ENCODE measurements around the gene FCER1G. TPM values are rescaled to one million over a fixed set of nuclear protein-coding genes. Genes with fewer than 3 reads are reported as not detected.

Gene FCER1G
- total RNA-seq, 2 experiments from 2014 or later = 0.99 to 2.0 TPM

DNA sequence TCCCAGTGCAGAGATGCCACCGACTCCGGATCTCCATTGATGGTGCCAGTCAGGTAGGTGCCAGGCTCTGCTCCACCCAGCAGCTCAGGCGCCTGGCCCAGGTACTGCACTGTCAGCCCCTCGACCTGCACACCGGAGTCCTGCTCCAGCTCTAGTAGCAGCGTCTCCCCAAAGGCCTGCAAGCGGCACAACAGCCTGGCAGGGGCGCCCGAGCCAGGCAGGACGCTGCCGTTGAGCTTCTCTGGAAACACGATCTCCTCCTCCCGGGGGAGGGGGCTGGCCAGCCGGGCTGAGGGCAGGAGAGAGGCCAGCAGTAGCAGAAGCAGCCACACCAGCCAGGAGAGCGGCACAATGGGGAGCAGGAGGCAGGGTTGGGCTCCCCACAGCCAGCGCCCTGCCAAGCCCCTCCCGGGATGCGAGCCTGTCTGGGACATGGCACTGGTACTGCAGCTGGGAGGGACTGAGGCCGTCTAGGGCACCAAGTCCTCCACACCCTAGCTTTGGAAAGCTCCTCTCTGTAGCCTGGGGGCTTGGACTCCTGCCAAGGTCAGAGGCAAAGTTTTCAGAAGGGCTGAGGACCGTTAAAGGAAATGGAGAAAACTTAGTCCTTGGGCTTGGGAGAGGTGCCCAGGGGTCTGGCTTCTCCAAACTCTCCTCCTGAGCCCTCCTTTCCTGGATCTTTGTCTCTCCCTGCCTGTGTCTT is 16.8 kb upstream of the FCER1G start:
- Mint-ChIP-seq H3K36me3 (peaks cover 2% of the 10 kb centered on the region), H3K4me1 (ENCODE audit: low read depth) (peaks cover 40% of the 10 kb centered on the region), H3K27me3 (no peaks in the 10 kb centered on the region), H3K4me3 (no peak overlapping the region), H3K27ac (peak overlapping the region; percentile 4), H3K9me3 (no peaks in the 10 kb centered on the region)
- POLR2A ChIA-PET = no interaction called here
- no peak for DNase-seq
- intact Hi-C loops (cut with micrococcal nuclease) = no loop called here
- CTCF ChIA-PET = interaction anchor here (1.8 to 2.8 kb wide), 2 partner anchors 17 to 28 kb away, joined by 6 to 16 read pairs; partner anchors contain the start of gene TOMM40L

GRCh38 chr1:161198897-161199431 is 16.1 kb upstream of the FCER1G start, which contains the start of gene ADAMTS4:
Gene ADAMTS4, minus strand, starts transcription at chr1:161199054. Its CDS starts 427 bp downstream, at chr1:161198627.
- ChIA-PET POLR2A (no interaction called here), CTCF (interaction anchor here (1.0 to 2.8 kb wide), 3 partner anchors 13 to 27 kb away, joined by 3 to 16 read pairs (median 6); partner anchors contain the start of gene TOMM40L)
- Mint-ChIP-seq H3K27ac (peak within 1 kb of the TSS; percentile 87), H3K9me3 (no peaks in the 10 kb centered on the region), H3K4me3 (no peak within 1 kb of the TSS), H3K27me3 (no peaks in the 10 kb centered on the region), H3K4me1 (ENCODE audit: low read depth) (peaks cover 46% of the 10 kb centered on the region), H3K36me3 (peaks cover 5% of the 10 kb centered on the region)
- DNase-seq = no peak
- intact Hi-C loops (cut with micrococcal nuclease) = no loop called here

GRCh38 chr1:161199506-161200139 is 15.5 kb upstream of the FCER1G start:
- no peak overlapping the region for H3K4me3 Mint-ChIP-seq
- H3K4me1 Mint-ChIP-seq (ENCODE audit: low read depth) = peaks cover 51% of the 10 kb centered on the region
- peak overlapping the region; percentile 87 for H3K27ac Mint-ChIP-seq
- peaks cover 11% of the 10 kb centered on the region for H3K36me3 Mint-ChIP-seq
- intact Hi-C loops (cut with micrococcal nuclease) = loop anchor here (5.0 kb wide), 1 partner anchor 188 kb away; no protein-coding TSS in a partner anchor
- no peak for DNase-seq
- no peaks in the 10 kb centered on the region for H3K27me3 Mint-ChIP-seq
- no peaks in the 10 kb centered on the region for H3K9me3 Mint-ChIP-seq
- ChIA-PET CTCF (interaction anchor here (1.0 to 2.8 kb wide), 3 partner anchors 14 to 27 kb away, joined by 3 to 16 read pairs (median 6); partner anchors contain the start of gene TOMM40L), POLR2A (no interaction called here)

DNA sequence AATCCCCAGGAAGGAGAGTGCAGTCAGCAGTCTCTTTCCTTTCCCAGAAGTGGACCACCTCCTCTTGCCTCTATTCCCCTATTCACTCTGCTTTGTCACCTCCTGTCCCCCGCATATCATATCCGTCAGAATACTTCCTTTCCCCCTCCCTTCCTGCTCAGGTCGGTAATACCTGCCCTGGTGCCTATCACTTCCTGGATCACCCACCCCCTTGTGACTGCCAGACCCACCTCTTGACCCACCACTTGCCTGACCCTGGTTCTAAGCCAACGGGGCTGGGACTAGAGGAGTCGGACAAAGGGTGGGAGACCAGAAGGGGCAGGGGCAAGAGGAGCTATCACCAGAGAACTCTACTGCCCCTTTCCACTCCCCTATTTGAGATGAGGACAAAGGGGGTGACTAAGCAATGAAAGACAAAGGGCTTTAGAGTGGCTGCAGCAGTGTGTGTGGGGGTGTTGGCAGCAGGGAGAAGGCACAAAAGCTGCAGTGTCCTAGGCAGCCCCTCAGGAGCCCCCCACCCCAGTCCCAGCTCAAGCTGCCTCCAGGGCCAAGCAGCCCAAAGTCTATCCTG is 14.6 kb upstream of the FCER1G start:
- peaks cover 14% of the 10 kb centered on the region for H3K36me3 Mint-ChIP-seq
- H3K9me3 Mint-ChIP-seq = no peaks in the 10 kb centered on the region
- H3K27ac Mint-ChIP-seq = peak overlapping the region; percentile 87
- intact Hi-C loops (cut with micrococcal nuclease) = loop anchor here (5.0 kb wide), 1 partner anchor 187 kb away; no protein-coding TSS in a partner anchor
- H3K4me3 Mint-ChIP-seq = peak overlapping the region; percentile 13
- peaks cover 52% of the 10 kb centered on the region for H3K4me1 Mint-ChIP-seq (ENCODE audit: low read depth)
- CTCF ChIA-PET = interaction anchor here (3.4 to 7.6 kb wide), 3 partner anchors 8 to 182 kb away, joined by 22 to 103 read pairs (median 68); partner anchors contain the start of gene TOMM40L
- peak; percentile 40 for DNase-seq
- H3K27me3 Mint-ChIP-seq = no peaks in the 10 kb centered on the region
- POLR2A ChIA-PET = interaction anchor here (1.0 to 3.3 kb wide), 4 partner anchors 25 to 155 kb away, joined by 3 to 11 read pairs (median 3); partner anchors contain the start of genes PPOX, TOMM40L and USF1

- Mint-ChIP-seq H3K4me1 (ENCODE audit: low read depth) (peaks cover 55% of the 10 kb centered on the region), H3K9me3 (no peaks in the 10 kb centered on the region), H3K27me3 (no peaks in the 10 kb centered on the region), H3K27ac (peak overlapping the region; percentile 87), H3K4me3 (peak overlapping the region; percentile 88), H3K36me3 (peaks cover 16% of the 10 kb centered on the region)
- ChIA-PET POLR2A (interaction anchor here (0.6 to 3.3 kb wide), 17 partner anchors 9 to 486 kb away, joined by 3 to 20 read pairs (median 3); partner anchors contain the start of genes PPOX, TOMM40L and USF1), CTCF (interaction anchor here (0.7 to 7.6 kb wide), 11 partner anchors 8 to 182 kb away, joined by 3 to 103 read pairs (median 6); partner anchors contain the start of genes PPOX, SDHC and TOMM40L)
- no peak for DNase-seq
- intact Hi-C loops (cut with micrococcal nuclease) = loop anchor here (5.0 kb wide), 1 partner anchor 186 kb away; no protein-coding TSS in a partner anchor
These were observed 13.9 kb upstream of the FCER1G start for GRCh38 chr1:161200992-161201835.

DNA sequence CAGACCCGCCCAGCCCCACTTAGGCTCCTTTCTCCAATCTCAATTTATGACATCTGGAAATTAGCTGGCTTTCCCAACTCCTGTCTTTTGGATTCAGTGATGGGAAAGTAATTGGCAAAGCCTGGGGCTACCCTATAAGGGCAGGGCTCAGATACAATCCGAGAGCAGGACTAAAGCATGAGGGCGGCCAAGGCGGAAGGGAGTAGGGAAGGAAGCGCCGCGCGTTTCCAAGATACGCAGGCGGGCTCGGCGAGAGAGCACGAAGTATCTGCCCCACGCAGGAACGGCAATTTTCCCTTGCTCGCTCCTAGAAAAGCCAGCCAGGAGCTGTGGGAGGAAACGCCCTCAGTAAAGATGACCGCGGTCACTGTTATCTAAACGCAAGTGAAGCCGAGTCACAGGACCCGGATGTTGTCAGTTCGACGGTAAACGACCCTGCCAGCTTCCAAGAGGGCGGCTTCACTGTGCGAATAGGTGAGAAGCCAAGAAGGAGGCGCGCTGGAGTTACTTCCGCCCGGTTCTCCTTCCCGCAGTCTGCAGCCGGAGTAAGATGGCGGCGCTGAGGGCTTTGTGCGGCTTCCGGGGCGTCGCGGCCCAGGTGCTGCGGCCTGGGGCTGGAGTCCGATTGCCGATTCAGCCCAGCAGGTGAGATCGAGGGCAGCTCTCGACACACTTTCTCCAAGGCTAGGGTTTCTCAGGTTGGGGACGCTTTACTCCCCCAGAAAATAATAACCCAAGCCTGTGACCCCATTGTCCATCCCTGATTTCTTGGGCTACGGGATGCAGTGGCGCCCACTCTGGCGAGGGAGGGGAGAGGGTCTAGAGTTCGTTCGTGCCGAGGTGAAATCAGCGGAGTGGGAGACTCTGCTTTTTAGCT is 13.0 kb upstream of the FCER1G start, which contains the start of gene NDUFS2:
NDUFS2 (plus strand) TSS at position 532 of the 877 bp plus-strand sequence; CDS start at position 551, 19 bp downstream.
- CTCF ChIA-PET = interaction anchor here (0.7 to 7.6 kb wide), 14 partner anchors 9 to 181 kb away, joined by 3 to 103 read pairs (median 4); partner anchors contain the start of genes CFAP126, PPOX, SDHC and TOMM40L

GRCh38 chr1:161206411-161207140 is 8.5 kb upstream of the FCER1G start:
- no peaks in the 10 kb centered on the region for H3K9me3 Mint-ChIP-seq
- POLR2A ChIA-PET = interaction anchor here (1.6 kb wide), 1 partner anchor 19 kb away, joined by 4 read pairs; the partner anchor contains the start of gene TOMM40L
- no peak overlapping the region for H3K4me3 Mint-ChIP-seq
- CTCF ChIA-PET = interaction anchor here (2.5 to 7.6 kb wide), 3 partner anchors 14 to 176 kb away, joined by 10 to 103 read pairs (median 68); partner anchors contain the start of gene TOMM40L
- H3K36me3 Mint-ChIP-seq = peaks cover 41% of the 10 kb centered on the region
- H3K4me1 Mint-ChIP-seq (ENCODE audit: low read depth) = peaks cover 44% of the 10 kb centered on the region
- intact Hi-C loops (cut with micrococcal nuclease) = no loop called here
- DNase-seq = no peak
- no peaks in the 10 kb centered on the region for H3K27me3 Mint-ChIP-seq
- no peak overlapping the region for H3K27ac Mint-ChIP-seq

More for the DNA sequence above, 13.0 kb upstream of the FCER1G start, which contains the start of gene NDUFS2:
- Mint-ChIP-seq H3K9me3 (no peaks in the 10 kb centered on the region), H3K27me3 (no peaks in the 10 kb centered on the region), H3K27ac (peak within 1 kb of the TSS; percentile 87), H3K4me1 (ENCODE audit: low read depth) (peaks cover 59% of the 10 kb centered on the region), H3K4me3 (peak within 1 kb of the TSS; percentile 88), H3K36me3 (peaks cover 21% of the 10 kb centered on the region)
- intact Hi-C loops (cut with micrococcal nuclease) = loop anchor here (1.0 to 5.0 kb wide), 4 partner anchors 17 to 185 kb away; partner anchors contain the start of gene SDHC
- POLR2A ChIA-PET = interaction anchor here (0.5 to 3.3 kb wide), 19 partner anchors 9 to 487 kb away, joined by 3 to 20 read pairs (median 3); partner anchors contain the start of genes DEDD, PPOX, TOMM40L and USF1
- DNase-seq = peak; percentile 97

DNA sequence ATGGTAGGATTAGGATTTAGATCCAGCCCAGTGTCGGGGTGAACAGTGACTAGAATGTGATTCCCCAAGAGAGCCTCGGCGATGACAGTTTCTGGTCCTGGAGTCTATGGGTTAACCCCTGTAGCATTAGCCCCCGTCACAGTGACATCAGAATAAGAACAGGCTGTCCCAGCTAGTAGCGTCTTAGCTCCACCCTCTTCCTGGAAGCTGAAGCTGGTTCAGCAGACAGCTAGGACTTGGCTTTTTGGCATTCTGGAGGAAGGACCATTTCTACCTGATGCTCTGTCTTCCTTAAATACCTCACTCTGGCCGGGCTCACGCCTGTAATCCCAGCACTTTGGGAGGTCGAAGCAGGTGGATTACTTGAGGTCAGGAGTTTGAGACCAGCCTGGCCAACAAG is 7.9 kb upstream of the FCER1G start:
- peaks cover 40% of the 10 kb centered on the region for H3K4me1 Mint-ChIP-seq (ENCODE audit: low read depth)
- peaks cover 47% of the 10 kb centered on the region for H3K36me3 Mint-ChIP-seq
- H3K4me3 Mint-ChIP-seq = no peak overlapping the region
- no peak overlapping the region for H3K27ac Mint-ChIP-seq
- intact Hi-C loops (cut with micrococcal nuclease) = no loop called here
- H3K9me3 Mint-ChIP-seq = no peaks in the 10 kb centered on the region
- ChIA-PET CTCF (interaction anchor here (7.2 to 7.6 kb wide), 2 partner anchors 14 to 19 kb away, joined by 68 to 103 read pairs; partner anchors contain the start of gene TOMM40L), POLR2A (interaction anchor here (1.6 kb wide), 1 partner anchor 19 kb away, joined by 4 read pairs; the partner anchor contains the start of gene TOMM40L)
- no peaks in the 10 kb centered on the region for H3K27me3 Mint-ChIP-seq
- no peak for DNase-seq

- H3K4me1 Mint-ChIP-seq (ENCODE audit: low read depth) = peaks cover 21% of the 10 kb centered on the region
- H3K9me3 Mint-ChIP-seq = no peaks in the 10 kb centered on the region
- H3K4me3 Mint-ChIP-seq = no peak overlapping the region
- intact Hi-C loops (cut with micrococcal nuclease) = loop anchor here (1.0 kb wide), 1 partner anchor 15 kb away; no protein-coding TSS in a partner anchor
- DNase-seq = peak; percentile 83
- H3K27me3 Mint-ChIP-seq = no peaks in the 10 kb centered on the region
- H3K27ac Mint-ChIP-seq = peak overlapping the region; percentile 5
- H3K36me3 Mint-ChIP-seq = peaks cover 53% of the 10 kb centered on the region
- ChIA-PET CTCF (interaction anchor here (0.9 to 4.9 kb wide), 12 partner anchors 9 to 170 kb away, joined by 3 to 74 read pairs (median 5); partner anchors contain the start of genes APOA2, PPOX and TOMM40L), POLR2A (interaction anchor here (1.5 to 1.9 kb wide), 2 partner anchors 8 to 16 kb away, joined by 6 to 7 read pairs; partner anchors contain the start of genes NDUFS2 and TOMM40L)
These were observed 5.2 kb upstream of the FCER1G start for GRCh38 chr1:161209790-161210409.

Measured in activated CD4-positive, alpha-beta memory T cell treated with anti-CD3 and anti-CD28 coated beads for 36 hours (primary cell).